ENCODE measurements around the gene QKI. TPM values are rescaled to one million over a fixed set of nuclear protein-coding genes. Genes with fewer than 3 reads are reported as not detected.
A peak's percentile ranks its signal among the peaks of the same experiment; 100 is the strongest.
"Not testable (repeated sequence)": the region's sequence is repeated elsewhere in the genome, so short reads cannot be mapped to it uniquely, and the experiment has no call there.

QKI gene
- total and polyA plus RNA-seq, 2 experiments from 2014 or later, result 38.0 to 92.5 TPM

GRCh38 chr6:163438940-163439335 lies 24.4 kb downstream of the QKI start:
- TF ChIP-seq, protein P1, sequence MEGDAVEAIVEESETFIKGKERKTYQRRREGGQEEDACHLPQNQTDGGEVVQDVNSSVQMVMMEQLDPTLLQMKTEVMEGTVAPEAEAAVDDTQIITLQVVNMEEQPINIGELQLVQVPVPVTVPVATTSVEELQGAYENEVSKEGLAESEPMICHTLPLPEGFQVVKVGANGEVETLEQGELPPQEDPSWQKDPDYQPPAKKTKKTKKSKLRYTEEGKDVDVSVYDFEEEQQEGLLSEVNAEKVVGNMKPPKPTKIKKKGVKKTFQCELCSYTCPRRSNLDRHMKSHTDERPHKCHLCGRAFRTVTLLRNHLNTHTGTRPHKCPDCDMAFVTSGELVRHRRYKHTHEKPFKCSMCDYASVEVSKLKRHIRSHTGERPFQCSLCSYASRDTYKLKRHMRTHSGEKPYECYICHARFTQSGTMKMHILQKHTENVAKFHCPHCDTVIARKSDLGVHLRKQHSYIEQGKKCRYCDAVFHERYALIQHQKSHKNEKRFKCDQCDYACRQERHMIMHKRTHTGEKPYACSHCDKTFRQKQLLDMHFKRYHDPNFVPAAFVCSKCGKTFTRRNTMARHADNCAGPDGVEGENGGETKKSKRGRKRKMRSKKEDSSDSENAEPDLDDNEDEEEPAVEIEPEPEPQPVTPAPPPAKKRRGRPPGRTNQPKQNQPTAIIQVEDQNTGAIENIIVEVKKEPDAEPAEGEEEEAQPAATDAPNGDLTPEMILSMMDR (IDR thresholded peaks at IDR 0.05; ENCODE audit: poor library complexity), result no peak
- TF ChIP-seq EZH2phosphoT487 (IDR thresholded peaks at IDR 0.05; ENCODE audit: low read depth, severe bottlenecking, unreplicated experiment) (no peak), EZH2 (IDR thresholded peaks at IDR 0.05; ENCODE audit: borderline replicate concordance) (no peak)
- 95% methylated on average over 4 of the region's 4 CpGs for WGBS (ENCODE audit: low lambda C conversion rate, missing lambda C conversion rate)
- H3K4me2 ChIP-seq, result no peak overlapping the region
- no peaks in the 10 kb centered on the region for H3K9me3 ChIP-seq (ENCODE audit: low read depth)
- H4K20me1 ChIP-seq (ENCODE audit: insufficient read depth, poor library complexity, severe bottlenecking), result peaks cover 88% of the 10 kb centered on the region
- no peak overlapping the region for H2AFZ ChIP-seq
- H3K9me2 ChIP-seq (replicated peaks; ENCODE audit: insufficient read depth), result no peaks in the 10 kb centered on the region
- no peak overlapping the region for H3K27ac ChIP-seq
- H3K27me3 ChIP-seq, result no peaks in the 10 kb centered on the region
- no peaks in the 10 kb centered on the region for H3K4me1 ChIP-seq (ENCODE audit: insufficient read depth)
- H3K36me3 ChIP-seq (replicated peaks; ENCODE audit: insufficient read depth, low read depth), result no peaks in the 10 kb centered on the region
- peak; percentile 16 for DNase-seq (ENCODE audit: low spot score)
- H3K4me3 ChIP-seq, result no peak overlapping the region
- H3K79me2 ChIP-seq, result peaks cover 100% of the 10 kb centered on the region

DNA sequence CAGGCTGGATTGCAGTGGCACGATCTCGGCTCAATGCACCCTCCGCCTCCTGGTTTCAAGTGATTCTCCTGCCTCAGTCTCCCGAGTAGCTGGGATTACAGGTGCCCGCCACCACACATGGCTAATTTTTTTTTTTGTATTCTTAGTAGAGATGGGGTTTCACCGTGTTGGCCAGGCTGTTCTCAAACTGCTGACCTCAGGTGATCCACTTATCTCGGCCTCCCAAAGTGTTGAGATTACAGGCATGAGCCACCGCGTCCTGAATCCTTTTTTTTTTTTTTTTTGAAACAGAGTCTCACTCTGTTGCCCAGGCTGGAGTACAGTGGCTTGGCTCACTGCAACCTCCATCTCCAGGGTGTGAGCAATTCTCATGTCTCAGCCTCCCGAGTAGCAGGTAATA lies 24.9 kb downstream of the QKI start:
- peaks cover 86% of the 10 kb centered on the region for H4K20me1 ChIP-seq (ENCODE audit: insufficient read depth, poor library complexity, severe bottlenecking)
- not testable (repeated sequence) for DNase-seq (ENCODE audit: low spot score); H3K36me3 ChIP-seq (replicated peaks; ENCODE audit: insufficient read depth, low read depth); H3K9me3 ChIP-seq (ENCODE audit: low read depth); H3K4me2 ChIP-seq; H2AFZ ChIP-seq; H3K9me2 ChIP-seq (replicated peaks; ENCODE audit: insufficient read depth); H3K4me1 ChIP-seq (ENCODE audit: insufficient read depth); H3K27me3 ChIP-seq; H3K27ac ChIP-seq; H3K4me3 ChIP-seq
- peaks cover 100% of the 10 kb centered on the region for H3K79me2 ChIP-seq
- WGBS (ENCODE audit: low lambda C conversion rate, missing lambda C conversion rate), result 96% methylated on average over 10 of the region's 10 CpGs

DNA sequence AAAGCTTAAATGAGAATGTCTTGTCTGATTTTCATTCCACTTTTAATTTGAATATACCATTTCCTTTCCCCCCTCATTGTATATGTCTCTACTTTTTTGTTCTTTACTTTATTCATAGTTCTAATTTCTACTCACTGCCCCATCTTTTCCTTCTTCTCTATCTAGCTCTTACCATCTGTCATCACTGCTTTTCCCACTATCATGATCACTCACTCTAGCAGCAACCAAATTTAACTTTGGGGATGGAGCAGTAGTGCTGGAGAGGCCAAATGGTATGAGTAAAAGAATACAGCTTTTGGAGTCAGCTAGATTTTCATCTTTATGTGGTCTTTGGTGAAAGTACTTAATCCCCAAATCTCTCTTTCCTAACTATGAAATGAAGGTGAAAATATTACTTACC lies 25.5 kb downstream of the QKI start:
- DNase-seq (ENCODE audit: low spot score), result no peak
- H3K27ac ChIP-seq, result no peak overlapping the region
- H3K36me3 ChIP-seq (replicated peaks; ENCODE audit: insufficient read depth, low read depth), result no peaks in the 10 kb centered on the region
- H3K79me2 ChIP-seq, result peaks cover 100% of the 10 kb centered on the region
- no peak overlapping the region for H2AFZ ChIP-seq
- no peaks in the 10 kb centered on the region for H3K9me3 ChIP-seq (ENCODE audit: low read depth)
- peaks cover 81% of the 10 kb centered on the region for H4K20me1 ChIP-seq (ENCODE audit: insufficient read depth, poor library complexity, severe bottlenecking)
- H3K9me2 ChIP-seq (replicated peaks; ENCODE audit: insufficient read depth), result no peaks in the 10 kb centered on the region
- no peak for TF ChIP-seq EZH2phosphoT487 (IDR thresholded peaks at IDR 0.05; ENCODE audit: low read depth, severe bottlenecking, unreplicated experiment)
- TF ChIP-seq, protein P1 (IDR thresholded peaks at IDR 0.05; ENCODE audit: poor library complexity), result no peak
- TF ChIP-seq EZH2 (IDR thresholded peaks at IDR 0.05; ENCODE audit: borderline replicate concordance), result no peak
- H3K4me3 ChIP-seq, result no peak overlapping the region
- no peak overlapping the region for H3K4me2 ChIP-seq
- no peaks in the 10 kb centered on the region for H3K4me1 ChIP-seq (ENCODE audit: insufficient read depth)
- H3K27me3 ChIP-seq, result no peaks in the 10 kb centered on the region

DNA sequence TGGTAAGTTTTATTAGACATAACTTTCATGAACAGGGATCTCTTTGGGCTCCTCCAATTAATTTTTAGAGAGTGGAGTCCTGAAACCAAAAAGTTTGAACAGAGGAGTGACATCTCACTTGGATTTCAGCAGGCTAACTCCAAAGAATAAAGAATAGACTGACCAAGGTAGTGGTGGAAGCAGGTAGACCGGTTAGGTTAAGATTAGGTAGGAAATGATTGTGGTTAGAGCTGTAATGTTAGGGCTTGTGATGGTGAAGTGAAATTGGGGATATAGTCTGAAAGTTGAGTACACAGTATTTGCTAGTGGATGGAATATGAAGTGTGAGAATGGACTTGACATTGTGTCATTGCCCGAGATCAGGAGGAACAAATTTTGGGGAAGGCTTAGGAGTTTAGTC lies 27.8 kb downstream of the QKI start:
- peaks cover 78% of the 10 kb centered on the region for H4K20me1 ChIP-seq (ENCODE audit: insufficient read depth, poor library complexity, severe bottlenecking)
- no peak for DNase-seq (ENCODE audit: low spot score)
- no peaks in the 10 kb centered on the region for H3K27me3 ChIP-seq
- H3K4me2 ChIP-seq, result no peak overlapping the region
- 94% methylated on average over 2 of the region's 2 CpGs for WGBS (ENCODE audit: low lambda C conversion rate, missing lambda C conversion rate)
- TF ChIP-seq EZH2phosphoT487 (IDR thresholded peaks at IDR 0.05; ENCODE audit: low read depth, severe bottlenecking, unreplicated experiment) (no peak), EZH2 (IDR thresholded peaks at IDR 0.05; ENCODE audit: borderline replicate concordance) (no peak)
- TF ChIP-seq, protein P1 (IDR thresholded peaks at IDR 0.05; ENCODE audit: poor library complexity), result no peak
- no peak overlapping the region for H3K27ac ChIP-seq
- H3K4me1 ChIP-seq (ENCODE audit: insufficient read depth), result no peaks in the 10 kb centered on the region
- no peaks in the 10 kb centered on the region for H3K9me2 ChIP-seq (replicated peaks; ENCODE audit: insufficient read depth)
- H3K79me2 ChIP-seq, result peaks cover 100% of the 10 kb centered on the region
- no peak overlapping the region for H3K4me3 ChIP-seq
- H3K9me3 ChIP-seq (ENCODE audit: low read depth), result no peaks in the 10 kb centered on the region
- no peak overlapping the region for H2AFZ ChIP-seq
- H3K36me3 ChIP-seq (replicated peaks; ENCODE audit: insufficient read depth, low read depth), result no peaks in the 10 kb centered on the region

All from hepatocyte (in vitro differentiated cells).